Measurements from ENCODE around the gene TIMM22.
"Not testable (repeated sequence)": the region's sequence is repeated elsewhere in the genome, so short reads cannot be mapped to it uniquely, and the experiment has no call there.

TIMM22 gene

GRCh38 chr17:973053-973452 is 23.9 kb upstream of the TIMM22 start:
- no peak for DNase-seq

GRCh38 chr17:974778-975177 is 22.2 kb upstream of the TIMM22 start:
- not testable (repeated sequence) for DNase-seq

- peak in 1 of 2 donors; percentile 20 for DNase-seq
These were observed 21.5 kb upstream of the TIMM22 start for GRCh38 chr17:975371-975915.

- DNase-seq = no peak
These were observed 20.6 kb upstream of the TIMM22 start for GRCh38 chr17:976312-976711.

DNA sequence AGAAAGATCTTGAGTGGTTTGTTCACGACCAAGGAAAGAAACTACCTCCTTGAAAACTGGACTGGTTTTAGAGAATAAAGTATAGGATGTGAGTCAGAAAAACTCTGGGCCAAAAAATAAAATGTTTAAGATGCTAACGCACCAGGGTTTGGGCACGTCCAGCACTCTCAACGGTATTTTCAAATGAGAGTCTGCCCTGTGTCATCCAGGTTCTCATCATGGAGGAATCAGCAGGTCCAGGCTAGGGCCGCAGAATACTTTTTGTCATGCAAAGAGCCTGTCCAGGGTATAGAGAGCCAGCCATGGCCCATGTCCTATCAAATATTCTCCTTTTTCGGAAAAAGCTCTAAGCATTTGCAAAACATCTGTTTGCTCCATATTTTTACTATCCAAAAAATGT is 19.8 kb upstream of the TIMM22 start:
- no peak for DNase-seq

- DNase-seq = no peak
These were observed 18.5 kb upstream of the TIMM22 start for GRCh38 chr17:978103-979093.

DNA sequence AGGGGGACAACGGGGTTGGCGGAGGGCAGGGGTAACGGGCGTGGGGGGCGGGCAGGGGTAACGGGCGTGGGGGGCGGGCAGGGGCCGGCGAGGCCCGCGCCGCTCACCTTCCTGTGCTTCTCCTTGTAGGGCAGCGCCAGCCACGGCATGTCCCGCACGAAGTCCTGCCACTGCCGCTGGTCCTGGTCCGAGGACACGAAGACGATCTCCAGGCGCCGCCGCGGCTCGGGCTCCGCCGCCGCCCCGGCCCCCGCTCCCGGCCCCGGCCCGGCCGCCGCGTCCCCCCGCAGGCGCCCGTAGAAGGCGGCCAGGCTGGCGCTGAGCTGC is 17.8 kb upstream of the TIMM22 start:
- no peak for DNase-seq

DNA sequence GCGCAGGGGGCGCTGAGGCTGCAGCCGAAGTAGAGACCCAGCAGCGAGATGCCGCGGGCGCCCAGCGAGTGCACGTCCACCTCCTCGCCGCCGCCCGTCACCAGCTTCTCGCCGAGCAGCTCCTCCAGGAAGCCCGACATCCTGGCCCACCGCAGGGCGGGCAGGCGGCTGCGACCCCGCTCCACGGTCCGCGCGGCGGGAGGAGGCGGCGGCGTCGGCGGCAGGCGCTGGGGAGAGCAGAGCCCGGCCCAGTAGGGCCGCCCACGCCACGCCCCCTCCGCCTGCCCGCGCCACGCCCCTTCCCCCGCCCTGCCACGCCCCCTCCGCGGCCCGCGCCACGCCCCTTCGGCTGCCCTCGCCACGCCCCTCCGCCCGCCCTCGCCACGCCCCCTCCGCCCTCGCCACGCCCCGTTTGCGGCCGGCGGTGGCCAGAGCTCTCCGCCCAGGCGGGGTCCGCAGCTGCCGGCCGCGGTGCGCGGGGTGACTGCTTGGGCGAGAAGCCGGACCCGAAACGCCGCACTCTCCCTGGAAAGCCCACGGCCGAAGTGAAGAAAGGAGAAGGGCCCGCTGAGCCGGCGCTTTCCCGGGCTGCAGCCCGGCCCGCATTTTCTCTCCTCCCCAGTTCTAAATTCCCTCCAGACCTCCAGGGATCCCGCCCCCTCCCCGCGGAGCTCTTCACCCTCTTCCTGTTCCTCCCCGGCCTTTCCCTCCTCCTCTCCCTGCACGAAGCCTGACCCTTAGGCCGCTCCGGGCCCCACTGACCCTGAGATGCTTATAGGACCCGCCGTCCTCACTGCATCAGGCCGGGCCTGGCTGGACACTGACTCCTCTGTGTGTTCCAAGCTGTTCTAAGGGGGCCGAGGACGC is 17.2 kb upstream of the TIMM22 start, which contains the start of gene NXN:
NXN (minus strand) TSS at position 238 of the 867 bp plus-strand sequence.
- peak; percentile 49 to 78 for DNase-seq

GRCh38 chr17:980406-981291 is 16.3 kb upstream of the TIMM22 start:
- DNase-seq = peak; percentile 68 to 89

GRCh38 chr17:981292-981658 is 15.7 kb upstream of the TIMM22 start:
- DNase-seq = no peak

- DNase-seq = no peak
These were observed 13.0 kb upstream of the TIMM22 start for GRCh38 chr17:983921-984320.

GRCh38 chr17:986322-986929 is 10.5 kb upstream of the TIMM22 start:
- DNase-seq = no peak

DNA sequence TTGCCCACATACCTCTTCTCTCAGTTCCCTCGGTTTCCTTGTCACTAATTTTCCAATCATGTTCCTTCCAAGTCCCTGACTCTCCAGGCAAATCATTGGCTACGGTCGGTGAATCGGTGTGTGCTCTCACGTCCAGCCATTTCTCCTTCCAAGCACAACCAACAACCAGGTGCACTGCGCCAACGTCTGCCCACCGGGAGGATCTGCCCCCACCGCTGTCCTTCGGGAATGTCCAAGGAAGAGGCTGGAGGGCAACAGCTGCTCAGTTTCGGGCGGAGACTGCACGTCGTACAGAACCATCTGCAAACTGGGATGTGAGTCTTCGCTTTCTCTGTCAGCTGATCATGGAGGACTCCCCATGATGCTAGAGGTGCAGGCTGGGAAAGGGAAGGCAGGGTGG is 9.0 kb upstream of the TIMM22 start:
- DNase-seq = no peak

GRCh38 chr17:988561-988960 is 8.4 kb upstream of the TIMM22 start:
- DNase-seq = no peak

DNA sequence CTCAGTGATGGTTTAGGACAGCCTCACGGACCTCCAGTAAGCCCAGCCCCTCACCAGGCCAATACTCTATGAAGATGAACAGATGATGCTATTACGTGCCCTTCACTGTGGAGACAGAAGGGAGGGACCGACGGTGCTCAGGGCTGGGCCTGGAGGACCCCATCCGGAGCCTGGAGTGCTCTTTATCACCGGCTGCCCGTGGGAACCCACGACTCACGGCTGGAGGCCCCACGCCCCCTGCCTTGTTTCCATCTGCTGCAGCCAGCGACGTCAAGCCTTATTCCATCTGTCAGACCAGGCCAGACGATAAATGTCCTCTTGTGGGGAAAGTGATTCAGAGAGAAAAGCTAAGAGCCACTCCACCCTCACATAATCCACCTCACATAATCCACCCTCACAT is 4.0 kb upstream of the TIMM22 start:
- DNase-seq = no peak

DNA sequence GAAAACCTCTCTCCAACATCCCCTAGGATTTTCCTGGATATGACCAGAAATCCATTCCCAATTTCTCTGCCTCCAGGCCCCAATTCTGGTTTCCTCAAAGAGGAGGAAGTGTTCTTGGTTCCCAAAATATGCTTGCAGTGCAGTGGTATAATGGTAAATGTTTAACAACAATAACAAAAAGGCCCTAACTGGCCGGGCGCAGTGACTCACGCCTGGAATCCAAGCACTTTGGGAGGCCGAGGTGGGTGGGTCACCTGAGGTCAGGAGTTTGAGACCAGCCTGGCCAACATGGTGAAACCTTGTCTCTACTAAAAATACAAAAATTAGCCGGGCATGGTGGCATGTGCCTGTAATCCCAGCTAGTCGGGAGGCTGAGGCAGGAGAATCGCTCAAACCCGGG is 1.6 kb upstream of the TIMM22 start:
- DNase-seq = not testable (repeated sequence)

- DNase-seq = no peak
These were observed 1.2 kb downstream of the TIMM22 start for GRCh38 chr17:998111-998510.

DNA sequence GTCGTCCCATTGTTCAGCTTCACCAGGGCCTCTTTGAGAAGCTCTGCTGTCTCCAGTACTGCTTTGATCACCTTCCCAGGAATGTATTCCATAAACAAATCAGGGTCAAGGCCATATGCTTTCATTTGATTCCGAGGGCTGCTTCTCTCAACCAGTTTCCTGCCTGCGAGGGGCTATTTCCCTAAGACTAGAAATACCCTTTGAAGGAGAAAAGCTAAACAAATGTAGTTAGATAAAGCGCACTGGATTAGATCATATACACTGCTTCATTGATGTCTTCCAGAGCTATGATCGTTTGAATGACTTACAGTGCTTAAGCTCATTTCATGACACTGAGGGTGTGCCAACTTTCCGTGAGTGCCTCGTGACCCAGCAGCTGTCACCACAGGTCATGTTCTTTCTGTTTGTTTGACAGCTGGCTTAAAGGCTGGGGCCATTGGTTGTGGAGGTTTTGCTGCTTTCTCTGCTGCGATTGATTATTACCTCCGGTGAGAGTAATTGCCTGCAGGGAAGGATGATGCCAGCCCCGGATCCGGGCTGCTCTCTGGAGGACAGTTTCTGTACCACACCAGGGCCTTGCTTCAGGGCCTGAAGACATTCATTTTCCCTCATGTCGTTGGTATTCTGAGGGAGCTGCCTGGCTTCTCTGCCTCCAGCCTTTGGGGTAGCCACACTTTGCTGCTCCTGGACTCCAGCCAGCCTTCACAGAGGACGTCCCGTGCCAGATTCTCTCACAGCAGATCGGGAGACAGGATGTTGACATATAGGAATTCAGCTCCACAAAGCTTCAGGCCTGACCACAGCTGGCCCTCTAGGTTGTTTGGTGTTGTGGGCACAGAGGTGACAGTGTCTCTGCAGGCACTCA is 3.9 kb downstream of the TIMM22 start:
- DNase-seq = no peak

GRCh38 chr17:1001640-1002411 is 4.9 kb downstream of the TIMM22 start:
- no peak for DNase-seq

DNA sequence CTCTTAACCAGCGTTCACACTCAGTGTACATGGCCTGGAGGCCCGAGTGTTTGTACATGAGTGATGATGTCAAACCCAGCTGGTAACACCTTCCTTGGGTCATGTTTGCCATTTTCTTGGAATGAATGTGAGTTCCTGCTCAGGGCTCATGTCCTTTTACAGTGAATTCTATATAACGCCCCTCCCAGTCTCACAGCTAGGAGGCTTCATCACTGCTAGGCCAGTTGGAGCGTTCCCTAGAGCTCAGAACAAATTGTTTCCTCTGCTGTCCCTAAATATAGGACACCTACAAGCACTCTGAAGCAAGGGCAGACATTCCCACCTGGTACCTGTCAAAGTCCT is 5.5 kb downstream of the TIMM22 start:
- no peak for DNase-seq

All from inflammatory macrophage treated with lipopolysaccharide for 1 hour (primary cell).